C4-2B (cell line): ENCODE results near the gene ARID5B.

Experiments used
- H3K27ac ChIP-seq: fragments of 450-650 bp; 2 replicates; pipeline ENCODE4 v1.5.1; 2017
- ZFX ChIP-seq: fragments of 450-650 bp; IDR thresholded peaks from 2 replicates; pipeline ENCODE4 v1.6.1; 2017
- TF ChIP-seq, protein P1 (sequence below): fragments of 450-650 bp; conservative IDR thresholded peaks from 2 replicates; pipeline ENCODE4 v1.5.1; 2017; ENCODE audit warnings: mild to moderate bottlenecking

The ARID5B gene

DNA sequence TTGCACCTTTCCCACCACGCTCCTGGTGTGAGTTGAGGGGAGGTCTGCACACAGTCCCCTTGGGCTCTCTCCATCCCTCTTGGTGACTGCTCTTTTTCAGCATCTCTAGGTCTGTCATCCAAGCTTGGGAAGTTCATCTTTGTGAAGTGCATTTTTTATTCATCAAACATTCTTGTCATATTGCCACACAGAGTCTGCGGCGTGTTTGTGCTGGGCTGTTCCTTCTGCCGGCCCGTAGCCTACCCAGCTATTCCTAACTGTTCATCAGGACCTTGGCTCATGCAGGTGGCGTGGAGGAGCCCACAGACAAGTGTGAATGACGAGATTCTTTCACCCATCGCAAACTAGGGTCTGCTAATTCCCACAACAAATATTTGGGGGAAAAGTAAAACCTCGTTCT, 202.4 kb downstream of the ARID5B start:
- TF ChIP-seq ZFX: no peak
- TF ChIP-seq, protein P1, sequence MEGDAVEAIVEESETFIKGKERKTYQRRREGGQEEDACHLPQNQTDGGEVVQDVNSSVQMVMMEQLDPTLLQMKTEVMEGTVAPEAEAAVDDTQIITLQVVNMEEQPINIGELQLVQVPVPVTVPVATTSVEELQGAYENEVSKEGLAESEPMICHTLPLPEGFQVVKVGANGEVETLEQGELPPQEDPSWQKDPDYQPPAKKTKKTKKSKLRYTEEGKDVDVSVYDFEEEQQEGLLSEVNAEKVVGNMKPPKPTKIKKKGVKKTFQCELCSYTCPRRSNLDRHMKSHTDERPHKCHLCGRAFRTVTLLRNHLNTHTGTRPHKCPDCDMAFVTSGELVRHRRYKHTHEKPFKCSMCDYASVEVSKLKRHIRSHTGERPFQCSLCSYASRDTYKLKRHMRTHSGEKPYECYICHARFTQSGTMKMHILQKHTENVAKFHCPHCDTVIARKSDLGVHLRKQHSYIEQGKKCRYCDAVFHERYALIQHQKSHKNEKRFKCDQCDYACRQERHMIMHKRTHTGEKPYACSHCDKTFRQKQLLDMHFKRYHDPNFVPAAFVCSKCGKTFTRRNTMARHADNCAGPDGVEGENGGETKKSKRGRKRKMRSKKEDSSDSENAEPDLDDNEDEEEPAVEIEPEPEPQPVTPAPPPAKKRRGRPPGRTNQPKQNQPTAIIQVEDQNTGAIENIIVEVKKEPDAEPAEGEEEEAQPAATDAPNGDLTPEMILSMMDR: no peak

DNA sequence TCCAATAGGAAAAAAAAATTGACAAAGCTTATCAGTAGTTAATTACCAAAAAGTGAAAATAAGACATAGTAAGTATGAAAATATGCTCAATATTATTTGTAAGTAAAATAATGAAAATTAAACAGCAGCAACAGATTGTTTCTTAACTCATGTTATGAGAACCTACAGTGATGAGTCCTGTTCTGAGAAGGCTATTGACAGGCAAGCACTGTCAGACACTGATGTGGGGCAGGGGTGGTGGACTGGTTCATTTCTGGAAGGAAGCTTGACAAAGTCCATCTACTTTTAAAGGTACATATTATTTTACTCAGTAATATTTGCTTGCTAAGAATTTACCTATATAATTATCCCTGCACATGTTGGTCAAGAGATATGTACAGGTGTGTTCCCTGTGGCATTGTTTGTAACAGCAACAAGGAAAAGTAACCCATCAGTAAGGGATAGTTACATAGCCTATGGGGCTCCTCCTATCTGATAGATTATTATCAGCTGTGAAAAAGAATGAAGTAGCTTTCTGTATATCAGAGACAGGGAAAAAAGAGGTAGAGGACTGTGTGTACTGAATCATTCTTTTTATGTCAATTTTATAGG, 205.5 kb downstream of the ARID5B start:
- no peak overlapping the region for H3K27ac ChIP-seq
- TF ChIP-seq, protein P1: no peak
- no peak for TF ChIP-seq ZFX

More for the DNA sequence above, 202.4 kb downstream of the ARID5B start:
- no peak overlapping the region for H3K27ac ChIP-seq

DNA sequence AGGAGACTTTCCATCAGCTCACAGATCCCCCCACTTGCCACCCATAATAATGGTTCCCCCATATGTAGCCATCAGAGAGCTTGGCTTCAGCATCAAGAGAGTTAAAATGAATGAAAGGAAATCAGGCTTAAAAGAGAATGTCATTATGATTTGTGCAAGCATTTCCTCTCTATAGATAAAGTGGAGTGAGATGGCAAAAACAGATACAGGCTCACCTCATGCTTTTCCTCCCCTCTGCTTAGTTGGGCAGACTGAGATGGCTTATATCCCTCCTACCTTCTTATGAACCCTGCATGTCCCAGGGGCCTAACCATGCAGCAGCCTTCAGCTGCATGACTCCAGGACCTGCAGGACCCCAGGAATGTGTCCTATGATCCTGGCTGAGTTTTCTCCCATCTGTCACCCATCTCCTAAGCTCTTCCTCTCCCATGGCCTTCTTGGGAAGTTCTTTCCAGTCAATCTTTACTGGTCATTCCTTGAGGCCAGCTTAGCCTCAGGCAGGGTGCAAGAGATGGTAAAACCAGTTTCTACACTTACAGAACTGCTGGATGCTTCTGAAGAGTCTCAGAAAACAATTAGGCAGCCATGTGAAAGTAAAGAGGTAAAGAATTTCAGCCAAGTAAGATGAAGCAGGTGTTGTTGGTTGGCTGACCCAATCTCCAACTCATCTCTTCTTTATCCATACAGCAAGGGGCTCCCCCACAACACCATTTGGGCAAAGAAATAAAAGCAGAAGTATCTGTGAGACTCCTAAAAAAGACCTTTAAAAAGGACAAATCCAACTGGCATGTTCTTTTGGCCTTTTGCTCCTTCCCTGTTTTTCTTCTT, 207.5 kb downstream of the ARID5B start:
- TF ChIP-seq, protein P1: no peak
- TF ChIP-seq ZFX: no peak
- no peak overlapping the region for H3K27ac ChIP-seq

DNA sequence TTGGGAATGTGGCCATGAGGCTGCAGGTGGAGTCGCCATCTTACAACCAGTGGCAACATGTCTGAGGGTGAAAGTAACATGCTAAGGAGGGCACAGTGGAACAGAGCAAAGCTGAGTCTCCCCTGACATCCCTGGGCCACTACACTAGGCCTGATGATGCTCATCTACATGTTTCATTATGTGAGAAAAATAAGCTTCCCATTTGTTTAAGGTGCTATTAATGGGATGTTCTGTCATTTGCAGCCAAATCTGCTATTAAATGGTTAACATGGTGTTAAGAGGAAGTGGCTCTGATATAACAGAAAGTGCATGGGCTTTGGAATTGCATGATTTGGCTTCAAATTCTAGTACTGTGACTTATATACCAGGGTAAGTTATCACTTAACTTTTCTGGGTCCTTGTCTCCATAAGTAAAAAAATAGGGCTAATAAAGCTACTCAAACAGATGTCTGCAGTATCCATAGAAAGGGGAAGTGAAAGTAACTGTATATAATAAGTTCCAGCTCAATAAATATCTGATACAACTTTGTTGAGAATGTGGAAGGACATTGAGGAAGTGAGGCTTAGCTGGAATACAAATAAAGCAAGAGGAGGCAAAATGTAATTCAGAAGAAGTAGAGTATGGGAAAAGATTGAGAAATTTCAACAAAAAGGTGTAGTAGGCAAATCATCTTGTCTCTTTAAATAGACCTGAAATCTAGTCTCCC, 208.2 kb downstream of the ARID5B start:
- H3K27ac ChIP-seq: no peak overlapping the region
- TF ChIP-seq, protein P1: no peak
- no peak for TF ChIP-seq ZFX

DNA sequence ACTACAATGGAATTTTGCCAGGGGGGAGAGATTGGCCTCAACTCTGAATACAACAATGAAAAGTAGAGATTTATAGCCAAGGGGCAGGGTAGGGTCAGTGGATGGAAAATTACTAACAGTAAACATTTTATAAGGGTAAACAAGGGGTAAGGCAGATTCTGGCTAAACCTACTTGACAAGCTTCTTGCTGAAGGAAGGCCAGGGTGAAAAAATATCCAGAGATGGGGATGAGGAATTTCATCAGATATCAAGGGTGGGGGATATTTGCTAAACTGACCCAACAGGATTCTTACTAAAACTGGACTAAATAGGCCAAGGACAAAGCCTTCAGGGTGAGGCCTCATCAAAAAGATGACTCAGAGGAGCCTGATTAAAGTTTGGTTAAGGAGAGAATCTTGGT, 210.8 kb downstream of the ARID5B start:
- no peak for TF ChIP-seq ZFX
- TF ChIP-seq, protein P1: no peak
- H3K27ac ChIP-seq: no peak overlapping the region; the same call in 1 of the 2 replicates

DNA sequence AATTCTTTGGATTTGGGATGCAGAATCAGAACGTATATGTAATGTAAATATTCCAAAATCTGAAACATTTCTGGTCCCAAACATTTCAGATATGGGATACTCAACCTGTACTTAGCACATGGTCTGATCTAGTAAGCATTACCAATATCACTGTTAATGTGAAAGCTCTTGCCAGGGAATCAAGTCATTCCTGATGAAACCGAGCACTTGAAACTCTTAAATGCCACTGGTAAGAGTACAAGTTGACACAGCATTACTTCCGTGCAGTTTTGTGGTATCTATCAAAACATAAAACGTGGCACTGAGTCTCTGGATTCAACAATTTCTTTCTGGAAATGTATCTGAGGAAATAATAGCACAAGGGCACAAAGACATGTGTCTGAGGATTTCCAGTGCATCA, 211.5 kb downstream of the ARID5B start:
- TF ChIP-seq, protein P1: no peak
- TF ChIP-seq ZFX: no peak

DNA sequence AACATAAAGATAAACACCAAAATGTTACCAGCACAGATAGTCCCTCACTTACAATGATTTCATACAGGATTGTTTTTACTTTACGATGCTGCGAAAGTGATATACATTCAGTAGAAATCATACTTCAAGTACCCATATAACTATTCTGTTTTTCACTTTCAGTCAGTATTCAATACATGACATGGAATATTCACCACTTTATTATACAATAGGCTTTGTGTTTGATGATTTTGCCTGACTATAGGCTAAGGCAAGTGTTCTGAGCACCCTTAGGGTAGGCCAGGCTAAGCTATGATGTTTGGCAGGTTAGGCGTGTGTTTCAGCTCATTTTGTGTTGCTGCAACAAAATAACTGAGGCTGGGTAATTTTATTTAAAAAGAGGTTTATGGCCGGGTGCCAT, 212.2 kb downstream of the ARID5B start:
- H3K27ac ChIP-seq: no peak overlapping the region
- no peak for TF ChIP-seq ZFX
- TF ChIP-seq, protein P1: no peak

More for the DNA sequence above, 211.5 kb downstream of the ARID5B start:
- H3K27ac ChIP-seq: no peak overlapping the region
